ENCODE data around the gene MARCKSL1. TPM values are rescaled to one million over a fixed set of nuclear protein-coding genes. Genes with fewer than 3 reads are reported as not detected.

The MARCKSL1 gene
- total and polyA plus RNA-seq, 10 donors = 25.7 to 120 (median 65.3) TPM

GRCh38 chr1:32352831-32353383 is 16.9 kb upstream of the MARCKSL1 start:
- no peaks in the 10 kb centered on the region for H3K27me3 ChIP-seq (replicated peaks in 1 of 7)
- H3K4me1 ChIP-seq = peaks cover 41 to 78% (median 64%) of the 10 kb centered on the region in 6 donors
- intact Hi-C loops (cut with DNase I; ENCODE audit: low total_unique reads) = no loop called here
- WGBS, 5 donors = 59 to 84% (median 81%) methylated on average over 2 of the region's 2 CpGs
- H3K9me3 ChIP-seq = no peaks in the 10 kb centered on the region
- H3K36me3 ChIP-seq = no peaks in the 10 kb centered on the region
- no peak for TF ChIP-seq POLR2AphosphoS5 (IDR thresholded peaks at IDR 0.05)
- no peak for TF ChIP-seq CTCF (IDR thresholded peaks at IDR 0.05 in 8 of 11, conservative IDR thresholded peaks at IDR 0.05 in 3 of 11)
- TF ChIP-seq POLR2A (IDR thresholded peaks at IDR 0.05) = no peak
- peak overlapping the region in 2 of 8 donors; percentile 13 to 64 for H3K4me3 ChIP-seq
- peak overlapping the region; percentile 15 to 96 (median 94) for H3K27ac ChIP-seq
- DNase-seq = no peak

- Histone ChIP-seq H3K4me1 (peaks cover 41 to 85% (median 67%) of the 10 kb centered on the region in 6 donors), H3K27me3 (replicated peaks in 1 of 7) (no peaks in the 10 kb centered on the region), H3K27ac (peak overlapping the region; percentile 87 to 96 (median 94)), H3K4me3 (peak overlapping the region; percentile 47 to 85 (median 54)), H3K36me3 (no peaks in the 10 kb centered on the region), H3K9me3 (no peaks in the 10 kb centered on the region)
- intact Hi-C loops (cut with DNase I; ENCODE audit: low total_unique reads) = no loop called here
- DNase-seq = no peak
- 43 to 57% (median 49%) methylated on average over 8 of the region's 8 CpGs for WGBS, 5 donors
- TF ChIP-seq CTCF (IDR thresholded peaks at IDR 0.05 in 8 of 11, conservative IDR thresholded peaks at IDR 0.05 in 3 of 11) (no peak), POLR2A (IDR thresholded peaks at IDR 0.05) (no peak), POLR2AphosphoS5 (IDR thresholded peaks at IDR 0.05) (no peak)
Measured at GRCh38 chr1:32352239-32352745, 16.3 kb upstream of the MARCKSL1 start.

- H3K4me1 ChIP-seq = peaks cover 41 to 91% (median 70%) of the 10 kb centered on the region in 6 donors
- WGBS, 5 donors = 3 to 30% (median 4%) methylated on average over 9 to 75 of the region's 75 CpGs
- peak in 2 of 3 donors; percentile 50 to 82 for TF ChIP-seq POLR2A (IDR thresholded peaks at IDR 0.05)
- TF ChIP-seq CTCF (IDR thresholded peaks at IDR 0.05 in 8 of 11, conservative IDR thresholded peaks at IDR 0.05 in 3 of 11) = no peak
- TF ChIP-seq POLR2AphosphoS5 (IDR thresholded peaks at IDR 0.05) = peak; percentile 91 to 96 (median 94)
- DNase-seq = peak; percentile 99
- intact Hi-C loops (cut with DNase I; ENCODE audit: low total_unique reads) = no loop called here
- no peaks in the 10 kb centered on the region for H3K36me3 ChIP-seq
- H3K27me3 ChIP-seq (replicated peaks in 1 of 7) = no peaks in the 10 kb centered on the region
- peak overlapping the region; percentile 47 to 85 (median 54) for H3K4me3 ChIP-seq
- peak overlapping the region; percentile 87 to 96 (median 94) for H3K27ac ChIP-seq
- no peaks in the 10 kb centered on the region for H3K9me3 ChIP-seq
Measured at GRCh38 chr1:32351399-32352238, 15.6 kb upstream of the MARCKSL1 start.
